ENCODE data around the gene RABAC1.

RABAC1 gene

DNA sequence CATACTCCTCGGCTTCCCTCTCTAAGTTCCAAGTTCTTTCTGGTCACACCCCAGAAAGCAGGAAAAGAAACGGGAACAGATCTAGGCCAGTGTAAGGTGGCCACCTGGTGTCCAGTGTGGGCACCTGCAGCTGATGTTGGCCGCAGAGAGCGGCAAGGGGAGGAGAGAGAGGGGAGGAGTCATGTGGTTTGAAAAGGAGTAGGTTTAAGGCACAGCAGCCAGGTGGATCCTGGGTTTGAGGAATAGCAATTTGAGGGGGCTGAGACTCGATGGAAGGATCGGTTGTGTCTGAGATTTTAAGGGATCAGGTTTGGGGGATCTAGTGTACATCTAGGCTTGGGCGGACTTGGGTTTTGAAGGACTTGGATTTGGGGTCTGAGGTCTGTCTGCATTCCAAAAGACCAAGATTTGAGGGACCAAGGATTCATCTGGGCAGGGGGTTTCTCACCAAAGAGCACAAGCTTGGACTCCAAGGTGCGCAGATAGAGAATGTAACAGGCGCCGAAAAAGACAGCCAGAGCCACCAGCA is 1.2 kb downstream of the RABAC1 start:
- peak overlapping the region; percentile 88 for H3K4me3 ChIP-seq (replicated peaks; ENCODE audit: low read depth, low read length)
- TF ChIP-seq, protein P1, sequence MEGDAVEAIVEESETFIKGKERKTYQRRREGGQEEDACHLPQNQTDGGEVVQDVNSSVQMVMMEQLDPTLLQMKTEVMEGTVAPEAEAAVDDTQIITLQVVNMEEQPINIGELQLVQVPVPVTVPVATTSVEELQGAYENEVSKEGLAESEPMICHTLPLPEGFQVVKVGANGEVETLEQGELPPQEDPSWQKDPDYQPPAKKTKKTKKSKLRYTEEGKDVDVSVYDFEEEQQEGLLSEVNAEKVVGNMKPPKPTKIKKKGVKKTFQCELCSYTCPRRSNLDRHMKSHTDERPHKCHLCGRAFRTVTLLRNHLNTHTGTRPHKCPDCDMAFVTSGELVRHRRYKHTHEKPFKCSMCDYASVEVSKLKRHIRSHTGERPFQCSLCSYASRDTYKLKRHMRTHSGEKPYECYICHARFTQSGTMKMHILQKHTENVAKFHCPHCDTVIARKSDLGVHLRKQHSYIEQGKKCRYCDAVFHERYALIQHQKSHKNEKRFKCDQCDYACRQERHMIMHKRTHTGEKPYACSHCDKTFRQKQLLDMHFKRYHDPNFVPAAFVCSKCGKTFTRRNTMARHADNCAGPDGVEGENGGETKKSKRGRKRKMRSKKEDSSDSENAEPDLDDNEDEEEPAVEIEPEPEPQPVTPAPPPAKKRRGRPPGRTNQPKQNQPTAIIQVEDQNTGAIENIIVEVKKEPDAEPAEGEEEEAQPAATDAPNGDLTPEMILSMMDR (IDR thresholded peaks at IDR 0.05; ENCODE audit: insufficient read depth, low read length, poor library complexity, severe bottlenecking), result peak; percentile 84

DNA sequence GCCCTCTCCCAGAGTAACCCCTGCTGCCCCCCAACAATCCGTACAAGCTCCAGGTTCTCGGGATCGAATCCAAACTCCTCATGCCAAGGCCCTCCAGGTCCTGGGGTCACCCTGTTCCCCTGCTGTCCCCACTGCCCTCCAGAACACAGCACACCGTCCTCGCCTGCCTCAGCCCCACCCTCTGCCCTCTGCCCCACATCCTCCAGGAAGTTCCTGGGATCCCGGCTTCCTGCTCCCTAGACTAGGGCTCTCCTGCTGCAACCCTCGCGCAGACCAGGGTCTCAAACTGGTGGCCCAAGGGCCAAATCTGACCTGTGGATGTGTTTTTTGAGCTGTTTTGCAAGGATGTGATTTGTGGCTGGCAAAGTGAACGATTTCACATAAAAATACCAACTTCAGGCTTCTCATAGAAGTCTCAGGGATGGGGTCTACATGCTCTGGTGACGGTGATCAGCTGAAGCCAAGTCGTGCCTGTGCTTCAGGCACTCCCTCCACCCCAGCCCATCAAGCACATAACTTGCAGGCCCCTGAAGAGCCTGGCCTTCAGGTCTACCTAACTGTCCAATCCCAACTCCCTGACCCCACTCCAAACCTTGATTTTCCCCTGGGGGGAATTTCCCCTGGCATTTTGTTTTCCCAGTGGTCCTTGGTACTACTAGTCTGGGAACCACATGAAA is 1.8 kb downstream of the RABAC1 start:
- no peak for DNase-seq (ENCODE audit: extremely low read depth, insufficient read length)
- TF ChIP-seq, protein P1 (IDR thresholded peaks at IDR 0.05; ENCODE audit: insufficient read depth, low read length, poor library complexity, severe bottlenecking), result no peak
- Histone ChIP-seq H3K36me3 (ENCODE audit: control insufficient read depth, insufficient read depth, low read length) (peaks cover 1% of the 10 kb centered on the region; the same call in 1 of the 2 replicates), H3K4me3 (replicated peaks; ENCODE audit: low read depth, low read length) (no peak overlapping the region), H3K27me3 (replicated peaks; ENCODE audit: control insufficient read depth, insufficient read depth, low read length) (no peaks in the 10 kb centered on the region)

More for the DNA sequence above, 1.2 kb downstream of the RABAC1 start:
- H3K36me3 ChIP-seq (ENCODE audit: control insufficient read depth, insufficient read depth, low read length), result peaks cover 1% of the 10 kb centered on the region; the same call in 1 of the 2 replicates
- no peaks in the 10 kb centered on the region for H3K27me3 ChIP-seq (replicated peaks; ENCODE audit: control insufficient read depth, insufficient read depth, low read length)
- no peak for DNase-seq (ENCODE audit: extremely low read depth, insufficient read length)

DNA sequence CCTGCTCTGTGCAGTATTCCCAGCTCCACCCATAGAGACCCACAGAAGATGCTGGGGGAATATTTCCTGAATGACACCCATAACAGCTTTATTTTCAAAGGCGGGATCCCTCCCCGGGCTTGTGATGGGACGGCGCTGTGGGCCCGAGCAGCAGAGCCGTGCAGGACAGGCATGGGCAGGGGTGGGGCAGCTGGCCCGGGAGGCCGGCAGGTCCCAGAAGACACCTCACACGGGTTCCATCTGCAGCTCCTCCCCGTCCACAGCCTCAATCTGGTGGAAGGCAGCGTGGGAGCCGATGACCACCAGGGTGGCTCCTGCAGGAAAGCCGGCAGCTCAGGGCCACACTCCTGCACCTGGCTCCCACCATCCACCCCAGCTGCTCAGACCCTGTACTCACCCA is 2.5 kb downstream of the RABAC1 start:
- Histone ChIP-seq H3K27me3 (replicated peaks; ENCODE audit: control insufficient read depth, insufficient read depth, low read length) (no peaks in the 10 kb centered on the region), H3K36me3 (ENCODE audit: control insufficient read depth, insufficient read depth, low read length) (peaks cover 1% of the 10 kb centered on the region; the same call in 1 of the 2 replicates)
- no peak for DNase-seq (ENCODE audit: extremely low read depth, insufficient read length)

GRCh38 chr19:41955521-41955920 is 3.6 kb downstream of the RABAC1 start:
- TF ChIP-seq, protein P1 (IDR thresholded peaks at IDR 0.05; ENCODE audit: insufficient read depth, low read length, poor library complexity, severe bottlenecking), result no peak

More for the DNA sequence above, 2.5 kb downstream of the RABAC1 start:
- H3K4me3 ChIP-seq (replicated peaks; ENCODE audit: low read depth, low read length), result no peak overlapping the region
- TF ChIP-seq, protein P1 (IDR thresholded peaks at IDR 0.05; ENCODE audit: insufficient read depth, low read length, poor library complexity, severe bottlenecking), result no peak

DNA sequence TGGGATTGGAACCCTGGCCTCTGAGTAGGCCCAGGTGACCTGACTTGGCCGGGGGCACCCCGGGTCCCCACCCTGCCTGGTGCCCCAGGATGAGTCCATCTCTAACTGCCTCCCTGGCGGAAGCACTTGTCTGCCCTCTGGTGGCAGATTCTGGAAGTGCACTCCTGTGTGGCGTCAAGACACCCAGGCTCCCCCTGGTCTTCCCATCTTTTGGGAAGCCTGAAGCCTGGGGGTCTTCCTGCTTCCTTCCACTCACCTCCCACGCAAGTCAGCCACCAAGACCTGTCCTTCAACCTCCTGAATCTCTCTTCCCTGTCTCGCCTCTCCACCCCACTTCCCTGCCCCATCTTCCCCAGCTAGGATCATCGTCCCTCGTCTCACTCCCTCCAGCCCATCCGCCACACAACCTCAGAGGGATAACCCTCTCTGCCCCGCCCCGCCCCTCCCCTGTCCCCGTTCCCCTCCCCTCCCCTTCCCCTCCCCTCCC is 7.4 kb downstream of the RABAC1 start:
- TF ChIP-seq, protein P1 (IDR thresholded peaks at IDR 0.05; ENCODE audit: insufficient read depth, low read length, poor library complexity, severe bottlenecking), result peak; percentile 98
- DNase-seq (ENCODE audit: extremely low read depth, insufficient read length), result peak; percentile 65
- no peaks in the 10 kb centered on the region for H3K27me3 ChIP-seq (replicated peaks; ENCODE audit: control insufficient read depth, insufficient read depth, low read length)
- H3K36me3 ChIP-seq (ENCODE audit: control insufficient read depth, insufficient read depth, low read length), result peaks cover 1% of the 10 kb centered on the region; the same call in 1 of the 2 replicates
- no peak overlapping the region for H3K4me3 ChIP-seq (replicated peaks; ENCODE audit: low read depth, low read length)

More at GRCh38 chr19:41955521-41955920, 3.6 kb downstream of the RABAC1 start:
- H3K27me3 ChIP-seq (replicated peaks; ENCODE audit: control insufficient read depth, insufficient read depth, low read length), result no peaks in the 10 kb centered on the region
- peaks cover 1% of the 10 kb centered on the region; the same call in 1 of the 2 replicates for H3K36me3 ChIP-seq (ENCODE audit: control insufficient read depth, insufficient read depth, low read length)
- DNase-seq (ENCODE audit: extremely low read depth, insufficient read length), result no peak
- no peak overlapping the region for H3K4me3 ChIP-seq (replicated peaks; ENCODE audit: low read depth, low read length)
